ENCODE results near the gene PDCD7. TPM values are rescaled to one million over a fixed set of nuclear protein-coding genes. Genes with fewer than 3 reads are reported as not detected.
"Not testable (repeated sequence)": the region's sequence is repeated elsewhere in the genome, so short reads cannot be mapped to it uniquely, and the experiment has no call there.

The PDCD7 gene
- total and polyA plus RNA-seq, 10 donors = 9.8 to 27.3 (median 22.1) TPM

DNA sequence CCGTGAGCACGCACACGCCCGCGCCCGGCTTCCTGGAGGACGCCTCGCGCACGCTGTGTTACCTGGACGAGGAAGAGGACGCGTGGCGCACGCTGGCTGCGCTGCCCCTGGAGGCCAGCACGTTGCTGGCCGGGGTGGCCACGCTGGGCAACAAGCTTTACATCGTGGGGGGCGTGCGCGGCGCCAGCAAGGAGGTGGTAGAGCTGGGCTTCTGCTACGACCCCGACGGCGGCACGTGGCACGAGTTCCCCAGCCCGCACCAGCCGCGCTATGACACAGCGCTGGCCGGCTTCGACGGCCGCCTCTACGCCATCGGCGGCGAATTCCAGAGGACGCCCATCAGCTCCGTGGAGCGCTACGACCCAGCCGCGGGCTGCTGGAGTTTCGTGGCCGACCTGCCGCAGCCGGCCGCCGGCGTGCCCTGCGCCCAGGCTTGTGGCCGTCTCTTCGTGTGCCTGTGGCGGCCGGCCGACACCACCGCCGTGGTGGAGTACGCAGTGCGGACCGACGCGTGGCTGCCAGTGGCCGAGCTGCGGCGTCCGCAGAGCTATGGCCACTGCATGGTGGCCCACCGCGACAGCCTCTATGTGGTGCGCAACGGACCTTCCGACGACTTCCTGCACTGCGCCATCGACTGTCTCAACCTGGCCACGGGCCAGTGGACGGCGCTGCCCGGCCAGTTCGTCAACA lies 56.2 kb downstream of the PDCD7 start:
- DNase-seq = no peak
- no peak overlapping the region for H3K27ac ChIP-seq
- 59 to 74% (median 73%) methylated on average over 39 to 85 of the region's 85 CpGs for WGBS, 5 donors
- intact Hi-C loops (cut with DNase I; ENCODE audit: low total_unique reads) = no loop called here
- H3K27me3 ChIP-seq (replicated peaks in 1 of 7) = peaks cover 0 to 51% (median 19%) of the 10 kb centered on the region in 7 donors
- H3K4me1 ChIP-seq = peaks cover 3 to 22% (median 13%) of the 10 kb centered on the region in 6 donors
- H3K9me3 ChIP-seq = no peaks in the 10 kb centered on the region
- no peak for TF ChIP-seq POLR2A (IDR thresholded peaks at IDR 0.05)
- no peak for TF ChIP-seq POLR2AphosphoS5 (IDR thresholded peaks at IDR 0.05)
- TF ChIP-seq, protein P1, sequence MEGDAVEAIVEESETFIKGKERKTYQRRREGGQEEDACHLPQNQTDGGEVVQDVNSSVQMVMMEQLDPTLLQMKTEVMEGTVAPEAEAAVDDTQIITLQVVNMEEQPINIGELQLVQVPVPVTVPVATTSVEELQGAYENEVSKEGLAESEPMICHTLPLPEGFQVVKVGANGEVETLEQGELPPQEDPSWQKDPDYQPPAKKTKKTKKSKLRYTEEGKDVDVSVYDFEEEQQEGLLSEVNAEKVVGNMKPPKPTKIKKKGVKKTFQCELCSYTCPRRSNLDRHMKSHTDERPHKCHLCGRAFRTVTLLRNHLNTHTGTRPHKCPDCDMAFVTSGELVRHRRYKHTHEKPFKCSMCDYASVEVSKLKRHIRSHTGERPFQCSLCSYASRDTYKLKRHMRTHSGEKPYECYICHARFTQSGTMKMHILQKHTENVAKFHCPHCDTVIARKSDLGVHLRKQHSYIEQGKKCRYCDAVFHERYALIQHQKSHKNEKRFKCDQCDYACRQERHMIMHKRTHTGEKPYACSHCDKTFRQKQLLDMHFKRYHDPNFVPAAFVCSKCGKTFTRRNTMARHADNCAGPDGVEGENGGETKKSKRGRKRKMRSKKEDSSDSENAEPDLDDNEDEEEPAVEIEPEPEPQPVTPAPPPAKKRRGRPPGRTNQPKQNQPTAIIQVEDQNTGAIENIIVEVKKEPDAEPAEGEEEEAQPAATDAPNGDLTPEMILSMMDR (IDR thresholded peaks at IDR 0.05 in 8 of 11, conservative IDR thresholded peaks at IDR 0.05 in 3 of 11) = no peak
- H3K36me3 ChIP-seq = no peaks in the 10 kb centered on the region
- H3K4me3 ChIP-seq = peak overlapping the region in 1 of 8 donors; percentile 38

DNA sequence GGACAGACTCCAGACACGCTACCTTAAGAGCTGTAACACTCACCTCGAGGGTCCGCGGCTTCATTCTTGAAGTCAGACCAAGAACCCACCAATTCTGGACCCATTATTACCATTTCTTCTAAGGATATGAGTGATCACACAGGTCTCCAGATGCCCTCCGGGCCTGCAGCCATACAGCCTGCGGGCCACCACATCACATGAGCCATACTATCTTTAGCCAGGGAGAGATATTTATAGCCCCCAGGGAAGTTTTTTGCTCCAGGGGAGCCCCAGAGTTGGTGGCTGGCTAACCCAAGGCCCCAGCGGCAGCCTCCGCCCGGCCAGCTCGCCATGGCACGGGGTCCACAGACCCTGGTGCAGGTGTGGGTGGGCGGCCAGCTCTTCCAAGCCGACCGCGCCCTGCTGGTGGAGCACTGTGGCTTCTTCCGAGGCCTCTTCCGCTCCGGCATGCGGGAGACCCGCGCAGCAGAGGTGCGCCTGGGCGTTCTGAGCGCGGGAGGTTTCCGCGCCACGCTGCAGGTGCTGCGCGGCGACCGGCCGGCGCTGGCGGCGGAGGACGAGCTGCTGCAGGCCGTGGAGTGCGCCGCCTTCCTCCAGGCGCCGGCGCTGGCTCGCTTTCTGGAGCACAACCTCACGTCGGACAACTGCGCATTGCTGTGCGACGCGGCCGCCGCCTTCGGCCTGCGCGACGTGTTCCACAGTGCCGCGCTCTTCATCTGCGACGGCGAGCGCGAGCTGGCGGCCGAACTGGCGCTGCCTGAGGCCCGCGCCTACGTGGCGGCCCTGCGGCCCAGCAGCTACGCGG lies 56.9 kb downstream of the PDCD7 start, which contains the start of gene KBTBD13:
Gene KBTBD13, plus strand, starts transcription at position 261 of the 805 bp plus-strand sequence. Its CDS starts 70 bp downstream, at position 331.
- Histone ChIP-seq H3K9me3 (no peaks in the 10 kb centered on the region), H3K4me1 (peaks cover 3 to 22% (median 10%) of the 10 kb centered on the region in 6 donors), H3K27ac (no peak within 1 kb of the TSS), H3K4me3 (peak within 1 kb of the TSS in 1 of 8 donors; percentile 38), H3K27me3 (replicated peaks in 1 of 7) (peaks cover 0 to 43% (median 17%) of the 10 kb centered on the region in 7 donors), H3K36me3 (no peaks in the 10 kb centered on the region)
- TF ChIP-seq, protein P1 (IDR thresholded peaks at IDR 0.05 in 8 of 11, conservative IDR thresholded peaks at IDR 0.05 in 3 of 11) = no peak
- TF ChIP-seq POLR2A (IDR thresholded peaks at IDR 0.05) (no peak), POLR2AphosphoS5 (IDR thresholded peaks at IDR 0.05) (no peak)
- no peak for DNase-seq
- intact Hi-C loops (cut with DNase I; ENCODE audit: low total_unique reads) = no loop called here
- 80 to 90% (median 86%) methylated on average over 51 to 73 of the region's 73 CpGs for WGBS, 5 donors

DNA sequence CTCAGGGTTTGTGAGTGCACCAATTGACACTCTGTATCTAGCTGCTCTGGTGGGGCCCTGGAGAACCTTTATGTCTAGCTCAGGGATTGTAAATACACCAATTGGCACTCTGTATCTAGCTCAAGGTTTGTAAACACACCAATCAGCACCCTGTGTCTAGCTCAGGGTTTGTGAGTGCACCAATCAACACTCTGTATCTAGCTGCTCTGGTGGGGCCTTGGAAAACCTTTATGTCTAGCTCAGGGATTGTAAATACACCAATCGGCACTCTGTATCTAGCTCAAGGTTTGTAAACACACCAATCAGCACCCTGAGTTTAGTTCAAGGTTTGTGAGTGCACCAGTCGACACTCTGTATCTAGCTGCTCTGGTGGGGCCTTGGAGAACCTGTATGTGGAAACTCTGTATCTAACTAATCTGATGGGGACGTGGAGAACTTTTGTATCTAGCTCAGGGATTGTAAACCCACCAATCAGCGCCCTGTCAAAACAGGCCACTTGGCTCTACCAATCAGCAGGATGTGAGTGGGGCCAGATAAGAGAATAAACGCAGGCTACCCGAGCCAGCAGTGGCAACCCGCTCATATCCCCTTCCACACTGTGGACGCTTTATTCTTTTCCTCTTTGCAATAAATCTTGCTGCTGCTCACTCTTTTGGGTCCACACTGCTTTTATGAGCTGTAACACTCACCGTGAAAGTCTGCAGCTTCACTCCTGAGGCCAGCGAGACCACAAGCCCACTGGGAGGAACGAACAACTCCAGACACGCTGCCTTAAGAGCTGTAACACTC lies 57.8 kb downstream of the PDCD7 start:
- DNase-seq; intact Hi-C loops (cut with DNase I; ENCODE audit: low total_unique reads); H3K27ac ChIP-seq; H3K4me3 ChIP-seq; H3K36me3 ChIP-seq; H3K9me3 ChIP-seq: not testable (repeated sequence)
- peaks cover 3 to 26% (median 6%) of the 10 kb centered on the region in 6 donors for H3K4me1 ChIP-seq
- peaks cover 0 to 42% (median 17%) of the 10 kb centered on the region in 7 donors for H3K27me3 ChIP-seq (replicated peaks in 1 of 7)
- WGBS, 5 donors = 40 to 61% (median 53%) methylated on average over 12 of the region's 12 CpGs

DNA sequence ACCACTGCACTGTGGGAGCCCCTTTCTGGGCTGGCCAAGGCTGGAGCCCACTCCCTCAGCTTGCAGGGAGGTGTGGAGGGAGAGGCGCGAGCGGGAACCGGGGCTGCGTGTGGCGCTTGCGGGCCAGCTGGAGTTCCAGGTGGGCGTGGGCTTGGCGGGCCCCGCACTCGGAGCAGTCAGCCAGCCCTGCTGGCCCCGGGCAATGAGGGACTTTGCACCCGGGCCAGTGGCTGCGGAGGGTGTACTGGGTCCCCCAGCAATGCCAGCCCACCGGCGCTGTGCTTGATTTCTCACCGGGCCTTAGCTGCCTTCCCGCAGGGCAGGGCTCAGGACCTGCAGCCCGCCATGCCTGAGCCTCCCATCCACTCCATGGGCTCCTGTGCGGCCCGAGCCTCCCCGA lies 58.7 kb downstream of the PDCD7 start:
- H3K4me1 ChIP-seq = peaks cover 3 to 26% (median 6%) of the 10 kb centered on the region in 6 donors
- DNase-seq = not testable (repeated sequence)

More for the DNA sequence above, 58.7 kb downstream of the PDCD7 start:
- 93 to 99% (median 95%) methylated on average over 15 to 22 of the region's 22 CpGs; no CpG with 5 or more reads in 2 of the 5 donors for WGBS, 5 donors
- H3K27me3 ChIP-seq (replicated peaks in 1 of 7) = peaks cover 0 to 42% (median 17%) of the 10 kb centered on the region in 7 donors
- H3K27ac ChIP-seq; intact Hi-C loops (cut with DNase I; ENCODE audit: low total_unique reads); H3K9me3 ChIP-seq; H3K36me3 ChIP-seq; H3K4me3 ChIP-seq: not testable (repeated sequence)
